Trophoblast cell (in vitro differentiated cells and primary cell): Measurements from ENCODE around the gene SCAPER.

ENCODE experiments used
- DNase-seq, 2 donors: peaks; one replicate each; pipeline ENCODE4 v3.0.0-alpha.2; 2016
- H2AFZ ChIP-seq: 2 replicates; pipeline ENCODE4 v1.6.1; 2013; ENCODE audit warnings: low read length, moderate library complexity, mild to moderate bottlenecking; ENCODE audit not compliant: insufficient read depth, poor library complexity
- H2AK5ac ChIP-seq: 2 replicates; pipeline ENCODE4 v1.6.1; 2013; ENCODE audit warnings: mild to moderate bottlenecking, low read length
- H2BK120ac ChIP-seq: 2 replicates; pipeline ENCODE4 v1.6.1; 2013; ENCODE audit warnings: low read length, mild to moderate bottlenecking, moderate library complexity; ENCODE audit not compliant: insufficient read depth, poor library complexity
- H2BK12ac ChIP-seq: 2 replicates; pipeline ENCODE4 v1.6.1; 2013; ENCODE audit warnings: mild to moderate bottlenecking, low read length, moderate library complexity
- H2BK5ac ChIP-seq: 2 replicates; pipeline ENCODE4 v1.6.1; 2013; ENCODE audit warnings: low read length, low read depth, moderate library complexity, mild to moderate bottlenecking; ENCODE audit not compliant: poor library complexity
- H3K14ac ChIP-seq: 2 replicates; pipeline ENCODE4 v1.6.1; 2013; ENCODE audit warnings: mild to moderate bottlenecking, low read length
- H3K18ac ChIP-seq: 2 replicates; pipeline ENCODE4 v1.6.1; 2013; ENCODE audit warnings: mild to moderate bottlenecking, low read length
- H3K23ac ChIP-seq: 2 replicates; pipeline ENCODE4 v1.6.1; 2013; ENCODE audit warnings: low read length
- H3K27ac ChIP-seq: 2 replicates; pipeline ENCODE4 v1.5.1; 2013; ENCODE audit warnings: low read depth, mild to moderate bottlenecking, inconsistent platforms, low read length, moderate library complexity
- H3K27me3 ChIP-seq: 2 replicates; pipeline ENCODE4 v1.6.1; 2013; ENCODE audit warnings: inconsistent platforms, mild to moderate bottlenecking, low read length, moderate library complexity; ENCODE audit not compliant: insufficient read depth
- H3K36me3 ChIP-seq, 2 experiments: 1 replicate in 1 of 2; 2 replicates in 1 of 2; pipeline ENCODE4 v1.6.1; 2013; ENCODE audit warnings: low read length in 2 of 2, mild to moderate bottlenecking in 2 of 2, moderate library complexity in 1 of 2; ENCODE audit not compliant: insufficient read depth in 2 of 2, control insufficient read depth in 1 of 2
- H3K4ac ChIP-seq: 2 replicates; pipeline ENCODE4 v1.6.1; 2013; ENCODE audit warnings: low read depth, mild to moderate bottlenecking, low read length, moderate library complexity
- H3K4me1 ChIP-seq, 2 experiments: 1 replicate in 1 of 2; 2 replicates in 1 of 2; pipeline ENCODE4 v1.6.1; 2013; ENCODE audit warnings: low read length in 2 of 2, mild to moderate bottlenecking in 2 of 2, moderate library complexity in 1 of 2; ENCODE audit not compliant: insufficient read depth in 2 of 2, control insufficient read depth in 1 of 2
- H3K4me2 ChIP-seq: 2 replicates; pipeline ENCODE4 v1.6.1; 2013; ENCODE audit warnings: inconsistent platforms, mild to moderate bottlenecking, low read length, moderate library complexity
- H3K4me3 ChIP-seq: 2 replicates; pipeline ENCODE4 v1.5.1; 2013; ENCODE audit warnings: mild to moderate bottlenecking, low read depth, low read length, inconsistent platforms
- H3K79me1 ChIP-seq: one replicate; pipeline ENCODE4 v1.6.1; 2013; ENCODE audit warnings: low read length
- H3K79me2 ChIP-seq: 2 replicates; pipeline ENCODE4 v1.6.1; 2013; ENCODE audit warnings: low read length, mild to moderate bottlenecking; ENCODE audit not compliant: control insufficient read depth, insufficient read depth, poor library complexity
- H3K9ac ChIP-seq: 2 replicates; pipeline ENCODE4 v1.6.1; 2013; ENCODE audit warnings: mild to moderate bottlenecking, low read length
- H3K9me3 ChIP-seq: 2 replicates; pipeline ENCODE4 v1.6.1; 2013; ENCODE audit warnings: low read depth, mild to moderate bottlenecking, control low read depth, inconsistent platforms, low read length; ENCODE audit not compliant: insufficient read depth
- H4K12ac ChIP-seq: 2 replicates; pipeline ENCODE4 v1.6.1; 2013; ENCODE audit warnings: low read depth, mild to moderate bottlenecking, low read length, moderate library complexity
- H4K8ac ChIP-seq: 2 replicates; pipeline ENCODE4 v1.6.1; 2013; ENCODE audit warnings: low read depth, mild to moderate bottlenecking, low read length, moderate library complexity
- H4K91ac ChIP-seq: one replicate; pipeline ENCODE4 v1.6.1; 2013; ENCODE audit warnings: low read depth, mild to moderate bottlenecking, low read length, moderate library complexity
- WGBS: extraction: QIAGEN DNeasy Blood & Tissue Kit; methylation state at CpG from one replicate; pipeline ENCODE4 v1.1.7; 2013; ENCODE audit warnings: missing lambda C conversion rate; ENCODE audit not compliant: insufficient read length, insufficient coverage; ENCODE audit errors: extremely low coverage; 5-methylcytosine and 5-hydroxymethylcytosine counted together

The SCAPER gene

DNA sequence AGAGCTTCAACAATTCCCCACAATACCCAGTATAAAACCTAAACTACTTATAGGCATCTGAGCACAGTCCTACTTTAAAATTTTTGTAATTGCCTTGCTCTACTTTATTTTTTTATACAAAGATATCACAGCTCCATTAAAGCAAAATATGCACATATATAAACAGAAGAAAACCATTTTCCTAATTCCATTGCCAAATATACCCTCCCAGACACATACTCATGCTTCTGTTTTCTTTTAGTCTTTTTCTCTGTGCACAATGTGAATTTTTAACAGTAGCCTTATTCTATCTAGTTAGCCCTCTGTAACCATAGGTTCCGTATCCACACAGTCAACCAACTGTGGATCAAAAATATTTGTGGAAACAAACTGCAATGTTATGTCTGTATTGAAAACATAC, 260.5 kb downstream of the SCAPER start:
- Histone ChIP-seq H2BK12ac (no peak overlapping the region), H2BK5ac (no peak overlapping the region), H3K4me2 (no peak overlapping the region), H4K8ac (no peak overlapping the region), H3K18ac (no peak overlapping the region), H3K4me1 (peaks cover 0 to 2% of the 10 kb centered on the region in 2 experiments), H2AK5ac (no peak overlapping the region), H2BK120ac (no peak overlapping the region), H2AFZ (no peak overlapping the region), H3K9ac (no peak overlapping the region), H3K14ac (no peak overlapping the region), H3K9me3 (no peaks in the 10 kb centered on the region), H4K91ac (no peak overlapping the region), H3K23ac (no peak overlapping the region), H3K4ac (no peak overlapping the region), H3K79me2 (no peaks in the 10 kb centered on the region), H3K4me3 (no peak overlapping the region), H3K79me1 (no peaks in the 10 kb centered on the region), H4K12ac (no peak overlapping the region), H3K27me3 (no peaks in the 10 kb centered on the region), H3K27ac (no peak overlapping the region), H3K36me3 (no peaks in the 10 kb centered on the region)
- no CpG with 5 or more reads among the region's 1 CpG for WGBS
- DNase-seq, result no peak

DNA sequence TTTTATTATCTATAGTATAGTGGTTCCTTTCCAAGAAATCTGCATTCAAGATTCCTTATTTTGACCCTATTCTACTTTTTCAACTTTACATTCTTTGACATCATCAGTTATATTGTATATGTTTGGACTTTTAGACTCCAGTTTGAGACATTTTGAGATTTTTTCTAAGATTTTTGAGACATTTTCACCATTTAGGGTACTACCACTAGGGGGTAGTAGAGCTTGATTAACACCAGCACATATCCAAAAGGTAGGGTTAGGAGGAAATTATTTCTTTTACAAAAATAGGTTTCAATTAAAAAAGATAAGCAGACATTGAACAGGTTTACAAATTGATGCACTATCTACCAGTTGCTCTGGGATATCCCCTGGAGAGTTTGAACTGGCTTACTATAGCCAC, 262.5 kb downstream of the SCAPER start:
- H4K91ac ChIP-seq, result no peak overlapping the region
- H3K4ac ChIP-seq, result no peak overlapping the region
- no peak overlapping the region for H4K8ac ChIP-seq
- H2BK5ac ChIP-seq, result no peak overlapping the region
- H2BK120ac ChIP-seq, result no peak overlapping the region
- no peaks in the 10 kb centered on the region for H3K9me3 ChIP-seq
- no peak overlapping the region for H2AFZ ChIP-seq
- H3K4me3 ChIP-seq, result no peak overlapping the region
- H2AK5ac ChIP-seq, result no peak overlapping the region
- no peaks in the 10 kb centered on the region for H3K27me3 ChIP-seq
- no peak overlapping the region for H3K18ac ChIP-seq
- peak in 1 of 2 donors; percentile 18 for DNase-seq
- no peaks in the 10 kb centered on the region for H3K36me3 ChIP-seq
- no peak overlapping the region for H2BK12ac ChIP-seq
- H3K27ac ChIP-seq, result no peak overlapping the region
- no peak overlapping the region for H3K4me2 ChIP-seq
- H3K23ac ChIP-seq, result no peak overlapping the region
- H3K9ac ChIP-seq, result no peak overlapping the region
- H3K79me2 ChIP-seq, result no peaks in the 10 kb centered on the region
- H3K4me1 ChIP-seq, result no peaks in the 10 kb centered on the region
- H3K79me1 ChIP-seq, result no peaks in the 10 kb centered on the region
- no peak overlapping the region for H3K14ac ChIP-seq
- H4K12ac ChIP-seq, result no peak overlapping the region

GRCh38 chr15:76637166-76637565, 268.0 kb downstream of the SCAPER start:
- Histone ChIP-seq H3K27me3 (no peaks in the 10 kb centered on the region), H2AFZ (no peak overlapping the region), H3K18ac (no peak overlapping the region), H3K9me3 (peaks cover 5% of the 10 kb centered on the region), H4K8ac (no peak overlapping the region), H3K4me1 (no peaks in the 10 kb centered on the region), H2BK12ac (no peak overlapping the region), H2BK5ac (no peak overlapping the region), H3K4ac (no peak overlapping the region), H4K91ac (no peak overlapping the region), H3K23ac (no peak overlapping the region), H4K12ac (no peak overlapping the region), H3K9ac (no peak overlapping the region), H3K36me3 (no peaks in the 10 kb centered on the region), H2BK120ac (no peak overlapping the region), H3K4me3 (no peak overlapping the region), H3K14ac (no peak overlapping the region), H3K79me2 (no peaks in the 10 kb centered on the region), H3K4me2 (no peak overlapping the region), H3K27ac (no peak overlapping the region), H3K79me1 (no peaks in the 10 kb centered on the region), H2AK5ac (no peak overlapping the region)
- DNase-seq, result no peak
- WGBS, result no CpG with 5 or more reads among the region's 1 CpG

- H3K79me2 ChIP-seq, result no peaks in the 10 kb centered on the region
- H3K9ac ChIP-seq, result no peak overlapping the region
- H4K12ac ChIP-seq, result no peak overlapping the region
- no peak overlapping the region for H2BK12ac ChIP-seq
- no peak overlapping the region for H2AK5ac ChIP-seq
- H2BK120ac ChIP-seq, result no peak overlapping the region
- no peak overlapping the region for H2BK5ac ChIP-seq
- no peak overlapping the region for H3K23ac ChIP-seq
- no peak overlapping the region for H3K4ac ChIP-seq
- no peaks in the 10 kb centered on the region for H3K36me3 ChIP-seq
- no peak overlapping the region for H3K4me3 ChIP-seq
- H3K9me3 ChIP-seq, result peaks cover 5% of the 10 kb centered on the region
- H3K79me1 ChIP-seq, result no peaks in the 10 kb centered on the region
- H3K4me2 ChIP-seq, result no peak overlapping the region
- H3K18ac ChIP-seq, result no peak overlapping the region
- no peaks in the 10 kb centered on the region for H3K27me3 ChIP-seq
- H3K14ac ChIP-seq, result no peak overlapping the region
- H4K8ac ChIP-seq, result no peak overlapping the region
- H2AFZ ChIP-seq, result no peak overlapping the region
- no peaks in the 10 kb centered on the region for H3K4me1 ChIP-seq
- DNase-seq, result no peak
- no peak overlapping the region for H3K27ac ChIP-seq
- H4K91ac ChIP-seq, result no peak overlapping the region
Observed at GRCh38 chr15:76636059-76636458, 269.1 kb downstream of the SCAPER start.

DNA sequence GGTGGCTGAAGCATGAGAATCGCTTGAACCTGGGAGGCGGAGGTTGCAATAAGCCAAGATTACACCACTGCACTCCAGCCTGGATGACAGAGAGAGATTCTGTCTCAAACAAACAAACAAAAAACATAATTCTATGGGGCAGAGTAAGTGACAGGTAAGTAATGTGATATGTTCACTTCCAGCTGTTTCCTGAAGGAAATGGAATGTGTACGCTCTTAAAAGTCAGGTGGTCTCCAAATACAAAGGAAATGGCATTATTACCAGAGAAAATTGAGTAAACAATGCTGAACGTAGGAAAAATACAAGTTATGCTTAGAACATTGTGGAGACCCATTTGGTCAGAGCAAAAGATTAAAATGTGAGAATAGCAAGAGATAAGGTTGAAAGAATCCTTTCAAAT, 278.5 kb downstream of the SCAPER start:
- Histone ChIP-seq H3K27me3 (no peaks in the 10 kb centered on the region), H3K79me1 (no peaks in the 10 kb centered on the region), H2BK12ac (no peak overlapping the region), H3K27ac (no peak overlapping the region), H3K4me2 (no peak overlapping the region), H3K79me2 (no peaks in the 10 kb centered on the region), H2AFZ (no peak overlapping the region), H2BK5ac (no peak overlapping the region), H3K23ac (no peak overlapping the region), H3K14ac (no peak overlapping the region), H3K36me3 (no peaks in the 10 kb centered on the region), H3K4ac (no peak overlapping the region), H3K9ac (no peak overlapping the region), H2BK120ac (no peak overlapping the region), H3K9me3 (no peaks in the 10 kb centered on the region), H4K12ac (no peak overlapping the region), H2AK5ac (no peak overlapping the region), H3K4me1 (no peaks in the 10 kb centered on the region), H4K8ac (no peak overlapping the region), H3K4me3 (no peak overlapping the region), H3K18ac (no peak overlapping the region), H4K91ac (no peak overlapping the region)
- no peak for DNase-seq
- no CpG with 5 or more reads among the region's 4 CpGs for WGBS
